ENCODE data around the gene EFNA5. TPM values are rescaled to one million over a fixed set of nuclear protein-coding genes. Genes with fewer than 3 reads are reported as not detected.

The EFNA5 gene
- total and polyA plus RNA-seq, 2 of the 8 experiments (the other 6 are each of a cell fraction or from before 2014, with no cell fraction given): 9.6 to 21.8 TPM

DNA sequence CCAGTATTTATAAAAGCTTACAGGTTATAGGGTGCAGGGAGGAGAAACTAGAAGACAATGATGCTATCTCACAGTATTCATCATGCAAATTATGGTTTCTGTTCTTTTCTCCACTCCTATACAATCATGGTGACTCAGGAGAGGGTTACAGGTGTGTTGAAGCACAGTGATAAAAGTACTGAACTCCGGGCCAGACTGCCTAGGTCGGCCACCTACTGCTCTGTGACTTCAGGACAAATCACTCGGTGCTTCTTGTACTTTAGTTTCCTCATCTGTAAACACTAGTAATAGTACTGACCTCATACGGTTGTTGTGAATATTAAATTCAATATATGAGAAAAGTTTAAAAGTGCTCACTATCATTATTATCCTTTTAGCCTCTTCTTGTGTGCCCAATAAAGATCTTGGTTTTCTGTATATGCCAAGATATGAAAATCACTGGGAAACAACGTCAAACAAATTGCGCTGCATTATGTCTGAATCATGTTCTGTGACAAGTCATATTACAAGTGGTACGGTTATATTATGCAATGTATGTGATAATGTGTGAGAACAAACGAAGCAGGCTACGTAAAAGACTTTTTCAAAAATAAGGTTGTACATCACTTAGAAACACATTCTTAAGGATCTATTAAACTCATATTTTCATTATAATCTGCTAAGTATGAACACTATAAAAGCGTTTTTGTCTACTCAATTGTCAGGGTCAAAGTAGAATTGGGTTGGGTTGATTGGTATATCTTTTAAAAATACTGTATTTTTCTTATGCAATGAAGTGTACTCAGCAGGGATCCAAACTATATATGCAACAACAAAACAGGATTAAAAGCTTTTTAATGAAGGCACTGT lies 153.3 kb downstream of the EFNA5 start (continued):
- TF ChIP-seq CHD7 (IDR thresholded peaks at IDR 0.05; ENCODE audit: insufficient replicate concordance, low read length) (no peak), MAX (IDR thresholded peaks at IDR 0.05) (no peak), CTBP2 (IDR thresholded peaks at IDR 0.05; ENCODE audit: borderline replicate concordance, insufficient read depth, insufficient read length, low read length) (no peak), JUND (IDR thresholded peaks at IDR 0.05; ENCODE audit: low read length) (no peak), CHD2 (IDR thresholded peaks at IDR 0.05; ENCODE audit: low read length) (no peak), CBX8 (IDR thresholded peaks at IDR 0.05; ENCODE audit: borderline replicate concordance, low read depth, low read length) (no peak), CREB1 (IDR thresholded peaks at IDR 0.05) (no peak), SRF (IDR thresholded peaks at IDR 0.05; ENCODE audit: low read depth, low read length) (no peak), NANOG (IDR thresholded peaks at IDR 0.05; ENCODE audit: insufficient read depth, low read depth, low read length, poor library complexity, severe bottlenecking) (no peak), NRF1 (IDR thresholded peaks at IDR 0.05; ENCODE audit: low read depth, low read length) (no peak)

Data from H1 (cell line).